ENCODE results near the gene ARHGEF12. TPM values are rescaled to one million over a fixed set of nuclear protein-coding genes. Genes with fewer than 3 reads are reported as not detected.

The ARHGEF12 gene
- total RNA-seq, 2 donors from 2014 or later = 46.5 to 71.1 TPM

DNA sequence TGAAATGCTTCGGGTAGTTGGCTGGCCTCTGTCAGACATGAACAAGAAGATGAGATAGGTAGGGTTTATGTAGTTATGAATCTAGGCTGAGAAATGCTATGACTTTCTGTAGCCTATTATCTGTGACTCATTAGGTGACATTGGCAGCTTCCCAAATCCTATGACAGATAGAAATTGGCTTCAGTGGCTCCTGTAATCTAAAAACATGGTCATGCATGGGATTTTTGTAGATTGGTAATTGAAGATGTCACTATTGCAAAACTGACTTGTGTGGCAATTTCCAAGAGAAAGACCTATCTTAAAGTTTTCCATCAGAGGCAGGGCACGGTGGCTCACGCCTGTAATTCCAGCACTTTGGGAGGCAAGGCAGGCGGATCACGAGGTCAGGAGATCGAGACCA lies 145.9 kb downstream of the ARHGEF12 start:
- Histone ChIP-seq H3K4me1 (no peaks in the 10 kb centered on the region), H3K27ac (no peak overlapping the region), H3K9me3 (no peaks in the 10 kb centered on the region), H3K36me3 (replicated peaks in 1 of 2; ENCODE audit: insufficient read depth in 1 of 2, low read depth in 2 of 2) (peaks cover 0 to 32% of the 10 kb centered on the region in 2 donors), H3K27me3 (no peaks in the 10 kb centered on the region), H3K4me3 (no peak overlapping the region)
- ATAC-seq = peak; percentile 47
- intact Hi-C loops (cut with DNase I) = no loop called here
- 87 to 96% methylated on average over 6 of the region's 6 CpGs for WGBS, 2 donors
- peak in 1 of 4 donors; percentile 8 for DNase-seq
- TF ChIP-seq, protein P1, sequence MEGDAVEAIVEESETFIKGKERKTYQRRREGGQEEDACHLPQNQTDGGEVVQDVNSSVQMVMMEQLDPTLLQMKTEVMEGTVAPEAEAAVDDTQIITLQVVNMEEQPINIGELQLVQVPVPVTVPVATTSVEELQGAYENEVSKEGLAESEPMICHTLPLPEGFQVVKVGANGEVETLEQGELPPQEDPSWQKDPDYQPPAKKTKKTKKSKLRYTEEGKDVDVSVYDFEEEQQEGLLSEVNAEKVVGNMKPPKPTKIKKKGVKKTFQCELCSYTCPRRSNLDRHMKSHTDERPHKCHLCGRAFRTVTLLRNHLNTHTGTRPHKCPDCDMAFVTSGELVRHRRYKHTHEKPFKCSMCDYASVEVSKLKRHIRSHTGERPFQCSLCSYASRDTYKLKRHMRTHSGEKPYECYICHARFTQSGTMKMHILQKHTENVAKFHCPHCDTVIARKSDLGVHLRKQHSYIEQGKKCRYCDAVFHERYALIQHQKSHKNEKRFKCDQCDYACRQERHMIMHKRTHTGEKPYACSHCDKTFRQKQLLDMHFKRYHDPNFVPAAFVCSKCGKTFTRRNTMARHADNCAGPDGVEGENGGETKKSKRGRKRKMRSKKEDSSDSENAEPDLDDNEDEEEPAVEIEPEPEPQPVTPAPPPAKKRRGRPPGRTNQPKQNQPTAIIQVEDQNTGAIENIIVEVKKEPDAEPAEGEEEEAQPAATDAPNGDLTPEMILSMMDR (IDR thresholded peaks at IDR 0.05) = no peak
- no peak for TF ChIP-seq POLR2A (IDR thresholded peaks at IDR 0.05)

DNA sequence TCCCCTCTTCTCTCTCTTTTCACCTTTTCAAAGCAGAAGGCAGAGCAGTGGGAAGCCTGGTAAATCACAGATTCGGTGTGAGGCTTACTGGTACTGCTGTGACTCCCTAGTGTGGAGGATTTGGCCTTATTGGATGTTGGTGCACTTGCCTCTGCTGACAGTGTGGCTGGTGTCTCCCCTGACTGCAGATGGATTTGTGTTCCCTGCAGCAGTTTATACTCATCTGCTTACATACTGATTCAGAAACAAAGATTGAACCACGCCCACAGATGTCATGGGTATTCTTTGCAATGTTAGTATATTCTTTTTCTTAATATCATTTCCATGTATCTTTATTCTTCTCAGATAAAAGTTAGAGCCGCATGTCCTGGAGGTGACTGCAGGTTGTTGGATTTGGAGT lies 148.5 kb downstream of the ARHGEF12 start:
- H3K36me3 ChIP-seq (replicated peaks in 1 of 2; ENCODE audit: insufficient read depth in 1 of 2, low read depth in 2 of 2) = peaks cover 0 to 17% of the 10 kb centered on the region in 2 donors
- H3K27me3 ChIP-seq = no peaks in the 10 kb centered on the region
- ATAC-seq (no peak), DNase-seq (no peak)
- intact Hi-C loops (cut with DNase I) = no loop called here
- no peak overlapping the region for H3K27ac ChIP-seq
- H3K4me1 ChIP-seq = no peaks in the 10 kb centered on the region
- TF ChIP-seq POLR2A (IDR thresholded peaks at IDR 0.05) = no peak
- TF ChIP-seq, protein P1 (IDR thresholded peaks at IDR 0.05) = no peak
- H3K9me3 ChIP-seq = no peaks in the 10 kb centered on the region
- 78 to 80% methylated on average over 3 of the region's 3 CpGs for WGBS, 2 donors
- no peak overlapping the region for H3K4me3 ChIP-seq

DNA sequence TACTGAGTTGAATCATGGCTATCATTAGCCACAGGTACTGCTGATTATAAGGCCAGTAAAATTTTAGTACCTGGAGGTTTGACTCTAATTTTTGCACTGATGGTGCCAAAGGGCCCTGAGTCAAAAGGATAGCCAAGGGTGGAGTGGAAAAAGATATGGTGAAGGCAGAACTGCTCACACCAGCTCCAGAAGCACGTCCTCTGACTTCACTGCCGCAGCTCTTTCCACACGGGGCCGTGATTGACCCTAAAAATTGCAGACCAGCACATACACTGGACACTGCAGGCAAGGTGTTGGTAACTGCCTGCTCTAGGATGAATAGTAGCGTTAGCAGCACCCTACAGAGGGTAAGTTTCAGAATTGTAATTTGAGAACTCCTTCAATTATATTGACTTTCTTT lies 149.9 kb downstream of the ARHGEF12 start:
- peaks cover 0 to 12% of the 10 kb centered on the region in 2 donors for H3K36me3 ChIP-seq (replicated peaks in 1 of 2; ENCODE audit: insufficient read depth in 1 of 2, low read depth in 2 of 2)
- WGBS, 2 donors = 94% methylated on average over 5 of the region's 5 CpGs
- no peak for TF ChIP-seq POLR2A (IDR thresholded peaks at IDR 0.05)
- TF ChIP-seq, protein P1 (IDR thresholded peaks at IDR 0.05) = no peak

DNA sequence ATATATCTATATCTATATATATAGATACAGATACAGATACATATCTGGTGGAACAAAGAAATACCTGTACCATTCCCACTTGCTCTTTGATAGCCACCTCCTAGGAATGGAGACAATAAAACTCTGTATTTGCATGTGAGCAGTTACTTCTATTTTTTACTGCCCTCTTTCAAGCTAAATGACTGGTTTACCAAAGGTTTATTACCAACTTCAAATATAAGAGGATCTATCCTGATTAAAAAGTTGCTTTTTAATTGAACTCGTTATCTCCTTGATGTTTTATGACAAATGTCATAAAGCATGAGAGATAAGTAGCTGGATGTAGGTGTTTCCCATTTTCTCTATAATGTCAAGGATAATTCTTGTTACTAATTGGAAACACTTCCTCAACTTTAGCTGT lies 153.6 kb downstream of the ARHGEF12 start:
- H3K4me1 ChIP-seq = no peaks in the 10 kb centered on the region
- no peak overlapping the region for H3K4me3 ChIP-seq
- no peak for DNase-seq
- 85 to 88% methylated on average over 1 of the region's 1 CpG for whole genome bisulfite sequencing, 2 donors
- H3K9me3 ChIP-seq = no peaks in the 10 kb centered on the region
- H3K27ac ChIP-seq = no peak overlapping the region
- no peak for ATAC-seq
- H3K36me3 ChIP-seq (replicated peaks in 1 of 2; ENCODE audit: insufficient read depth in 1 of 2, low read depth in 2 of 2) = peaks cover 0 to 8% of the 10 kb centered on the region in 2 donors
- no peak for TF ChIP-seq POLR2A (IDR thresholded peaks at IDR 0.05)
- TF ChIP-seq, protein P1 (IDR thresholded peaks at IDR 0.05) = no peak
- intact Hi-C loops (cut with DNase I) = no loop called here
- H3K27me3 ChIP-seq = no peaks in the 10 kb centered on the region

More for the DNA sequence above, 149.9 kb downstream of the ARHGEF12 start:
- ATAC-seq = no peak
- Histone ChIP-seq H3K4me1 (no peaks in the 10 kb centered on the region), H3K27ac (no peak overlapping the region), H3K27me3 (no peaks in the 10 kb centered on the region), H3K4me3 (no peak overlapping the region), H3K9me3 (no peaks in the 10 kb centered on the region)
- intact Hi-C loops (cut with DNase I) = no loop called here
- no peak for DNase-seq

DNA sequence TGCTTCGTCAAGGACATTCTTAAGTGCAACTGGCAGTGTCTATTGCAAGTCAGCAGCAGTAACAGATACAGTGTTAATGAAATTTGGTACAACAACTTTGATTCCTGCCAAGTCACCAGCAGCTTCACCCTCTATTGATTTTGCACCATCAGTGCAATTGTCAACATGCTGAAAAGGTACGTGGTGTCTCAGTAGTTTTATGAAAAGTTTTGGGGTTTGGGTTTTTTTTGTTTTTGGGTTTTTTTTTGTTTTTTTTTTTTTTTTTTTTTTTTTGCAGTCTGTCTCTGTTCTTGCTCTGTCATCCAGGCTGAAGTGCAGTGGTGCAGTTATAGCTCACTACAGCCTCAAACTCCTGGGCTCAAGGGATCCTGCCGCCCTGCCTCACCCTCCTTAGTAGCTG lies 156.3 kb downstream of the ARHGEF12 start:
- WGBS, 2 donors = 65 to 67% methylated on average over 3 of the region's 3 CpGs
- intact Hi-C loops (cut with DNase I) = no loop called here
- no peaks in the 10 kb centered on the region for H3K36me3 ChIP-seq (replicated peaks in 1 of 2; ENCODE audit: insufficient read depth in 1 of 2, low read depth in 2 of 2)

More for the DNA sequence above, 156.3 kb downstream of the ARHGEF12 start:
- no peaks in the 10 kb centered on the region for H3K27me3 ChIP-seq
- H3K4me3 ChIP-seq = no peak overlapping the region
- ATAC-seq = no peak
- TF ChIP-seq POLR2A (IDR thresholded peaks at IDR 0.05) = no peak
- TF ChIP-seq, protein P1 (IDR thresholded peaks at IDR 0.05) = no peak
- H3K9me3 ChIP-seq = no peaks in the 10 kb centered on the region
- H3K27ac ChIP-seq = no peak overlapping the region
- DNase-seq = no peak
- H3K4me1 ChIP-seq = no peaks in the 10 kb centered on the region
